PFSK-1 (cell line): Measurements from ENCODE around the gene SAP130.

Source experiments
- FOXP2 ChIP-seq: optimal IDR thresholded peaks from 2 replicates; pipeline ENCODE3; 2011; ENCODE audit warnings: borderline replicate concordance, control low read depth, inconsistent platforms; ENCODE audit not compliant: insufficient read depth; ENCODE audit errors: extremely low read length, extremely low read depth
- POLR2AphosphoS5 ChIP-seq: IDR thresholded peaks from 2 replicates; pipeline ENCODE4 v1.6.1; 2012; ENCODE audit warnings: low read depth, mild to moderate bottlenecking, control low read depth, low read length, moderate library complexity
- SIN3A ChIP-seq: IDR thresholded peaks from 2 replicates; pipeline ENCODE4 v1.6.1; 2012; ENCODE audit warnings: mild to moderate bottlenecking, low read length, moderate library complexity, borderline replicate concordance; ENCODE audit not compliant: insufficient read depth
- TAF1 ChIP-seq: IDR thresholded peaks from 2 replicates; pipeline ENCODE4 v1.6.1; 2012; ENCODE audit warnings: low read length, control low read depth, borderline replicate concordance; ENCODE audit not compliant: insufficient read depth
- TF ChIP-seq, protein P1 (sequence below), 2 experiments: IDR thresholded peaks; 2 replicates each; pipeline versions ENCODE4 v1.6.1 to v1.8.0; 2011 to 2012; ENCODE audit warnings: low read depth in 2 of 2, low read length in 2 of 2, control low read depth in 1 of 2, inconsistent platforms in 1 of 2, mild to moderate bottlenecking in 1 of 2, moderate library complexity in 1 of 2; ENCODE audit not compliant: insufficient read depth in 1 of 2

The SAP130 gene

DNA sequence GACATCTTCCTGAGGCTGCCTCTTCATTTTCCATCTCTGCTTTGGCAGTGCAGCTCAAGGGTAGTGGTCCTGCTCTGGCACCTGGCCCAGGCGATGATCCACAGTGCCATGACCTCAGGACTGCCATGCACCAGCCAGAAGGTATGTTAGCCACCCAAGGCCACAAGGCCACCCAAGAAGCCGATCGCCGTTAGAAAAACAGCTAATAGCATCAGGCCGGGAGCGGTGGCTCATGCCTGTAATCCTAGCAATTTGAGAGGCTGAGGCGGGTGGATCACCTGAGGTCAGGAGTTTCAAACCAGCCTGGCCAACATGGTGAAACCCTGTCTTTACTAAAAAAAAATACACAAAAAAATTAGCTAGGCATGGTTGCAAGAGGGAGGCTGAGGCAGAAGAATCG lies 34.7 kb upstream of the SAP130 start:
- no peak for TF ChIP-seq FOXP2
- TF ChIP-seq SIN3A: no peak
- TF ChIP-seq TAF1: no peak
- TF ChIP-seq, protein P1, sequence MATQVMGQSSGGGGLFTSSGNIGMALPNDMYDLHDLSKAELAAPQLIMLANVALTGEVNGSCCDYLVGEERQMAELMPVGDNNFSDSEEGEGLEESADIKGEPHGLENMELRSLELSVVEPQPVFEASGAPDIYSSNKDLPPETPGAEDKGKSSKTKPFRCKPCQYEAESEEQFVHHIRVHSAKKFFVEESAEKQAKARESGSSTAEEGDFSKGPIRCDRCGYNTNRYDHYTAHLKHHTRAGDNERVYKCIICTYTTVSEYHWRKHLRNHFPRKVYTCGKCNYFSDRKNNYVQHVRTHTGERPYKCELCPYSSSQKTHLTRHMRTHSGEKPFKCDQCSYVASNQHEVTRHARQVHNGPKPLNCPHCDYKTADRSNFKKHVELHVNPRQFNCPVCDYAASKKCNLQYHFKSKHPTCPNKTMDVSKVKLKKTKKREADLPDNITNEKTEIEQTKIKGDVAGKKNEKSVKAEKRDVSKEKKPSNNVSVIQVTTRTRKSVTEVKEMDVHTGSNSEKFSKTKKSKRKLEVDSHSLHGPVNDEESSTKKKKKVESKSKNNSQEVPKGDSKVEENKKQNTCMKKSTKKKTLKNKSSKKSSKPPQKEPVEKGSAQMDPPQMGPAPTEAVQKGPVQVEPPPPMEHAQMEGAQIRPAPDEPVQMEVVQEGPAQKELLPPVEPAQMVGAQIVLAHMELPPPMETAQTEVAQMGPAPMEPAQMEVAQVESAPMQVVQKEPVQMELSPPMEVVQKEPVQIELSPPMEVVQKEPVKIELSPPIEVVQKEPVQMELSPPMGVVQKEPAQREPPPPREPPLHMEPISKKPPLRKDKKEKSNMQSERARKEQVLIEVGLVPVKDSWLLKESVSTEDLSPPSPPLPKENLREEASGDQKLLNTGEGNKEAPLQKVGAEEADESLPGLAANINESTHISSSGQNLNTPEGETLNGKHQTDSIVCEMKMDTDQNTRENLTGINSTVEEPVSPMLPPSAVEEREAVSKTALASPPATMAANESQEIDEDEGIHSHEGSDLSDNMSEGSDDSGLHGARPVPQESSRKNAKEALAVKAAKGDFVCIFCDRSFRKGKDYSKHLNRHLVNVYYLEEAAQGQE (IDR thresholded peaks at IDR 0.05; ENCODE audit: insufficient read depth in 1 of 2, low read depth in 2 of 2, low read length in 2 of 2): no peak
- TF ChIP-seq POLR2AphosphoS5: no peak

GRCh38 chr2:128058114-128058513 lies 30.3 kb upstream of the SAP130 start:
- TF ChIP-seq, protein P1 (IDR thresholded peaks at IDR 0.05; ENCODE audit: insufficient read depth in 1 of 2, low read depth in 2 of 2, low read length in 2 of 2): no peak
- no peak for TF ChIP-seq TAF1
- TF ChIP-seq SIN3A: no peak
- no peak for TF ChIP-seq POLR2AphosphoS5
- no peak for TF ChIP-seq FOXP2

DNA sequence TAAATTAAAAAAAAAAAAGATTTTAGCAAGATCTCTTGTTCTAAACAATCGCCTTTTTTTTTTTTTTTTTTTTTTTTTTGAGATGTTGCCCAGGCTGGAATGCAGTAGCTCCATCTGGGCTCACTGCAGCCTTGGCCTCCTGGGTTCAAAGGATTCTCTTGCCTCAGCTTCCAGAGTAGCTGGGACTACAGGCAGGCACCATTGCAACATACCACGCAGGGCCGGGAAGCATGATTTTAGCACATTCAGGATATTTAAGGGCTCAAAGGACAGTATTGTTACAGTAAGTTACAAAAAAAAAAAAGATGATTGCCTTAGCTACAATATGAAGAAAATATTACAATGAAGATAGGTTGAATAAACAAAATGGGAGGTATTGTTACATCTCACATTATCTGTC lies 29.5 kb upstream of the SAP130 start:
- no peak for TF ChIP-seq POLR2AphosphoS5
- no peak for TF ChIP-seq SIN3A
- TF ChIP-seq, protein P1 (IDR thresholded peaks at IDR 0.05; ENCODE audit: insufficient read depth in 1 of 2, low read depth in 2 of 2, low read length in 2 of 2): no peak
- no peak for TF ChIP-seq TAF1
- no peak for TF ChIP-seq FOXP2

GRCh38 chr2:128054104-128054885 lies 26.4 kb upstream of the SAP130 start:
- TF ChIP-seq, protein P1 (IDR thresholded peaks at IDR 0.05; ENCODE audit: insufficient read depth in 1 of 2, low read depth in 2 of 2, low read length in 2 of 2): no peak
- no peak for TF ChIP-seq FOXP2
- TF ChIP-seq SIN3A: no peak
- no peak for TF ChIP-seq POLR2AphosphoS5
- TF ChIP-seq TAF1: no peak

DNA sequence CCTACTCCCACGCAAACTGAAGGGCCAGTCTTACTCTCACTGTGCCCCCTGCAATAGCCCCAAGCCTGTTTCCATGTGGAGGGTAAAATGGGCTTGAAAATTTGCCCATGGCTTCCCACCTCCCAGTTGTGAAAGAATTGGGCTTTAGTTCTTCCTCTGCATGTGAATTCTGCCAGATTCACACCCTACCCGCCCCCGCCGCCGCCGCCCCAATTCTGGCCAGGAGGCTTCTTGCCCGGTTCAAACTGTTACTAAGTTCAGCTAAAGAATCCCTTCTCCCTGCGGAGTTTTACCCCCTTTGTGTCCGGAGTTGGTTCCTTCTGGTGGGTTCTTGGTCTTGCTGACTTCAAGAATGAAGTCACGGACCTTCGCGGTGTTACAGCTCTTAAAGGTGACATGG lies 25.5 kb upstream of the SAP130 start:
- TF ChIP-seq TAF1 (no peak), POLR2AphosphoS5 (no peak), SIN3A (no peak), FOXP2 (no peak)
- TF ChIP-seq, protein P1 (IDR thresholded peaks at IDR 0.05; ENCODE audit: insufficient read depth in 1 of 2, low read depth in 2 of 2, low read length in 2 of 2): no peak
